Mesendoderm (in vitro differentiated cells): ENCODE results near the gene ATRN.

Experiments used
- DNase-seq: peaks from one replicate; pipeline ENCODE4 v3.0.0; 2013
- H2AK5ac ChIP-seq: 2 replicates; pipeline ENCODE4 v1.6.1; 2013; ENCODE audit warnings: low read length, inconsistent platforms
- H2BK120ac ChIP-seq: 2 replicates; pipeline ENCODE4 v1.6.1; 2013; ENCODE audit warnings: low read depth, mild to moderate bottlenecking, low read length, moderate library complexity, mixed read lengths
- H2BK15ac ChIP-seq: replicated peaks from 2 replicates; pipeline ENCODE4 v1.6.1; 2013; ENCODE audit warnings: low read depth, mild to moderate bottlenecking, moderate library complexity
- H2BK5ac ChIP-seq: 2 replicates; pipeline ENCODE4 v1.6.1; 2013; ENCODE audit warnings: low read length, inconsistent platforms
- H3K18ac ChIP-seq: 2 replicates; pipeline ENCODE4 v1.6.1; 2013; ENCODE audit warnings: mild to moderate bottlenecking, low read length, mixed read lengths
- H3K23ac ChIP-seq: one replicate; pipeline ENCODE4 v1.6.1; 2013; ENCODE audit warnings: low read length
- H3K27ac ChIP-seq: 2 replicates; pipeline ENCODE4 v1.5.1; 2013; ENCODE audit warnings: low read depth, mild to moderate bottlenecking, inconsistent platforms, low read length, moderate library complexity
- H3K27me3 ChIP-seq: 2 replicates; pipeline ENCODE4 v1.6.1; 2013; ENCODE audit warnings: low read length, control low read depth, mild to moderate bottlenecking, inconsistent platforms; ENCODE audit not compliant: insufficient read depth, poor library complexity
- H3K36me3 ChIP-seq: 2 replicates; pipeline ENCODE4 v1.6.1; 2013; ENCODE audit warnings: low read length, inconsistent platforms; ENCODE audit not compliant: control insufficient read depth, insufficient read depth
- H3K4ac ChIP-seq: one replicate; pipeline ENCODE4 v1.6.1; 2013; ENCODE audit warnings: low read depth, mild to moderate bottlenecking, low read length, moderate library complexity
- H3K4me1 ChIP-seq: 2 replicates; pipeline ENCODE4 v1.6.1; 2013; ENCODE audit warnings: low read depth, low read length, inconsistent platforms; ENCODE audit not compliant: control insufficient read depth
- H3K4me2 ChIP-seq: 2 replicates; pipeline ENCODE4 v1.6.1; 2013; ENCODE audit warnings: low read length
- H3K4me3 ChIP-seq: 2 replicates; pipeline ENCODE4 v1.5.1; 2013; ENCODE audit warnings: mild to moderate bottlenecking, low read length
- H3K56ac ChIP-seq: one replicate; pipeline ENCODE4 v1.6.1; 2013; ENCODE audit warnings: low read length
- H3K79me1 ChIP-seq: 2 replicates; pipeline ENCODE4 v1.6.1; 2013; ENCODE audit warnings: low read length, inconsistent platforms
- H3K79me2 ChIP-seq: 2 replicates; pipeline ENCODE4 v1.6.1; 2013; ENCODE audit warnings: mild to moderate bottlenecking, low read length; ENCODE audit not compliant: control insufficient read depth, insufficient read depth
- H3K9ac ChIP-seq: 2 replicates; pipeline ENCODE4 v1.6.1; 2013; ENCODE audit warnings: low read length, inconsistent platforms
- H4K5ac ChIP-seq: one replicate; pipeline ENCODE4 v1.6.1; 2013; ENCODE audit warnings: low read length
- H4K8ac ChIP-seq: one replicate; pipeline ENCODE4 v1.6.1; 2013; ENCODE audit warnings: low read depth, mild to moderate bottlenecking, control low read depth, low read length, moderate library complexity
- WGBS: extraction: QIAGEN DNeasy Blood & Tissue Kit; methylation state at CpG from one replicate; pipeline ENCODE4 v1.1.7; 2013; ENCODE audit warnings: low lambda C conversion rate, missing lambda C conversion rate; ENCODE audit not compliant: insufficient coverage; ENCODE audit errors: extremely low coverage; 5-methylcytosine and 5-hydroxymethylcytosine counted together

ATRN gene

GRCh38 chr20:3669710-3670367 lies 199.0 kb downstream of the ATRN start:
- H3K79me1 ChIP-seq, result no peaks in the 10 kb centered on the region
- H3K27ac ChIP-seq, result no peak overlapping the region
- H2BK120ac ChIP-seq, result no peak overlapping the region
- H2BK5ac ChIP-seq, result no peak overlapping the region
- H3K18ac ChIP-seq, result no peak overlapping the region
- no peak overlapping the region for H3K23ac ChIP-seq
- H3K56ac ChIP-seq, result no peak overlapping the region
- no peak overlapping the region for H3K4me3 ChIP-seq
- no peak for DNase-seq
- H3K4ac ChIP-seq, result no peak overlapping the region
- H3K79me2 ChIP-seq, result no peaks in the 10 kb centered on the region
- H4K8ac ChIP-seq, result no peak overlapping the region
- no peak overlapping the region for H3K9ac ChIP-seq
- H3K4me2 ChIP-seq, result no peak overlapping the region
- no peak overlapping the region for H4K5ac ChIP-seq
- peaks cover 2% of the 10 kb centered on the region for H3K27me3 ChIP-seq
- H3K36me3 ChIP-seq, result no peaks in the 10 kb centered on the region
- H2BK15ac ChIP-seq, result no peak overlapping the region
- no peaks in the 10 kb centered on the region for H3K4me1 ChIP-seq
- WGBS, result no CpG with 5 or more reads among the region's 13 CpGs
- H2AK5ac ChIP-seq, result no peak overlapping the region

- Histone ChIP-seq H3K79me1 (no peaks in the 10 kb centered on the region), H3K4ac (no peak overlapping the region), H3K27ac (no peak overlapping the region), H3K23ac (no peak overlapping the region), H2BK5ac (no peak overlapping the region), H2AK5ac (no peak overlapping the region), H3K4me1 (no peaks in the 10 kb centered on the region), H3K56ac (no peak overlapping the region), H2BK15ac (no peak overlapping the region), H3K36me3 (no peaks in the 10 kb centered on the region), H4K5ac (no peak overlapping the region), H2BK120ac (no peak overlapping the region), H3K18ac (no peak overlapping the region), H3K79me2 (no peaks in the 10 kb centered on the region), H4K8ac (no peak overlapping the region), H3K27me3 (peaks cover 2% of the 10 kb centered on the region), H3K4me2 (no peak overlapping the region), H3K9ac (no peak overlapping the region), H3K4me3 (no peak overlapping the region)
- no CpG with 5 or more reads among the region's 6 CpGs for WGBS
- no peak for DNase-seq
These were observed 199.7 kb downstream of the ATRN start for GRCh38 chr20:3670511-3670910.

- no peaks in the 10 kb centered on the region for H3K4me1 ChIP-seq
- H3K4ac ChIP-seq, result no peak overlapping the region
- H2BK15ac ChIP-seq, result no peak overlapping the region
- H3K79me1 ChIP-seq, result no peaks in the 10 kb centered on the region
- no peak overlapping the region for H3K18ac ChIP-seq
- H2BK120ac ChIP-seq, result no peak overlapping the region
- no peak overlapping the region for H4K8ac ChIP-seq
- no peaks in the 10 kb centered on the region for H3K79me2 ChIP-seq
- H3K27ac ChIP-seq, result no peak overlapping the region
- H3K4me2 ChIP-seq, result no peak overlapping the region
- H2BK5ac ChIP-seq, result no peak overlapping the region
- no peak overlapping the region for H4K5ac ChIP-seq
- H3K56ac ChIP-seq, result no peak overlapping the region
- no peak for DNase-seq
- WGBS, result no CpG with 5 or more reads among the region's 10 CpGs
- peaks cover 2% of the 10 kb centered on the region for H3K27me3 ChIP-seq
- H3K4me3 ChIP-seq, result no peak overlapping the region
- no peak overlapping the region for H3K23ac ChIP-seq
- no peaks in the 10 kb centered on the region for H3K36me3 ChIP-seq
- H3K9ac ChIP-seq, result no peak overlapping the region
- no peak overlapping the region for H2AK5ac ChIP-seq
These were observed 200.1 kb downstream of the ATRN start for GRCh38 chr20:3670945-3671344.

GRCh38 chr20:3671986-3672546 lies 201.2 kb downstream of the ATRN start:
- Histone ChIP-seq H2BK5ac (no peak overlapping the region), H3K79me2 (no peaks in the 10 kb centered on the region), H3K4me1 (no peaks in the 10 kb centered on the region), H2BK15ac (no peak overlapping the region), H3K36me3 (no peaks in the 10 kb centered on the region), H3K23ac (no peak overlapping the region), H3K9ac (peak overlapping the region; percentile 44), H3K4ac (no peak overlapping the region), H2BK120ac (no peak overlapping the region), H3K56ac (peak overlapping the region; percentile 70), H2AK5ac (no peak overlapping the region), H3K4me3 (no peak overlapping the region), H4K8ac (no peak overlapping the region), H4K5ac (no peak overlapping the region), H3K79me1 (no peaks in the 10 kb centered on the region), H3K27me3 (peaks cover 2% of the 10 kb centered on the region), H3K18ac (no peak overlapping the region), H3K4me2 (peak overlapping the region; percentile 54), H3K27ac (no peak overlapping the region)
- no CpG with 5 or more reads among the region's 23 CpGs for WGBS
- no peak for DNase-seq

- no peak overlapping the region for H3K23ac ChIP-seq
- H3K18ac ChIP-seq, result no peak overlapping the region
- no peaks in the 10 kb centered on the region for H3K79me1 ChIP-seq
- H3K27me3 ChIP-seq, result peaks cover 2% of the 10 kb centered on the region
- no CpG with 5 or more reads among the region's 58 CpGs for WGBS
- H3K4me2 ChIP-seq, result peak overlapping the region; percentile 54
- H2BK5ac ChIP-seq, result no peak overlapping the region
- no peak overlapping the region for H4K5ac ChIP-seq
- H3K56ac ChIP-seq, result peak overlapping the region; percentile 70
- no peak for DNase-seq
- no peak overlapping the region for H2BK15ac ChIP-seq
- H4K8ac ChIP-seq, result no peak overlapping the region
- no peak overlapping the region for H2AK5ac ChIP-seq
- no peak overlapping the region for H3K4me3 ChIP-seq
- peak overlapping the region; percentile 44 for H3K9ac ChIP-seq
- no peak overlapping the region for H3K27ac ChIP-seq
- no peaks in the 10 kb centered on the region for H3K79me2 ChIP-seq
- no peak overlapping the region for H2BK120ac ChIP-seq
- H3K4me1 ChIP-seq, result no peaks in the 10 kb centered on the region
- no peak overlapping the region for H3K4ac ChIP-seq
- no peaks in the 10 kb centered on the region for H3K36me3 ChIP-seq
These were observed 201.8 kb downstream of the ATRN start for GRCh38 chr20:3672547-3673171.
